ENCODE results near the gene STRN.
"Not testable (repeated sequence)": the region's sequence is repeated elsewhere in the genome, so short reads cannot be mapped to it uniquely, and the experiment has no call there.

The STRN gene

GRCh38 chr2:36834731-36835524 lies 131.4 kb downstream of the STRN start:
- DNase-seq: peak in 3 of 6 experiments; percentile 1 to 25 (median 12)

GRCh38 chr2:36834203-36834602 lies 132.1 kb downstream of the STRN start:
- DNase-seq: no peak

GRCh38 chr2:36831185-36831584 lies 135.2 kb downstream of the STRN start:
- DNase-seq: no peak

- not testable (repeated sequence) for DNase-seq
Measured at GRCh38 chr2:36824683-36825082, 141.7 kb downstream of the STRN start.

GRCh38 chr2:36824273-36824672 lies 142.1 kb downstream of the STRN start:
- DNase-seq: no peak

GRCh38 chr2:36823862-36824261 lies 142.5 kb downstream of the STRN start:
- no peak for DNase-seq

- DNase-seq: no peak
Measured at GRCh38 chr2:36820942-36821605, 145.3 kb downstream of the STRN start.

- no peak for DNase-seq
Measured at GRCh38 chr2:36819095-36819711, 147.1 kb downstream of the STRN start.

- no peak for DNase-seq
Measured at GRCh38 chr2:36818542-36818941, 147.8 kb downstream of the STRN start.

GRCh38 chr2:36812196-36812595 lies 154.1 kb downstream of the STRN start:
- no peak for DNase-seq

- no peak for DNase-seq
Measured at GRCh38 chr2:36811071-36811470, 155.3 kb downstream of the STRN start.

- DNase-seq: no peak
Measured at GRCh38 chr2:36809069-36809445, 157.3 kb downstream of the STRN start.

GRCh38 chr2:36808386-36809068 lies 157.8 kb downstream of the STRN start:
- DNase-seq: no peak

GRCh38 chr2:36807223-36807886 lies 159.0 kb downstream of the STRN start:
- DNase-seq: no peak

GRCh38 chr2:36805635-36806224 lies 160.6 kb downstream of the STRN start:
- DNase-seq: no peak

GRCh38 chr2:36802952-36803351 lies 163.4 kb downstream of the STRN start:
- no peak for DNase-seq

- no peak for DNase-seq
Measured at GRCh38 chr2:36801088-36801487, 165.2 kb downstream of the STRN start.

GRCh38 chr2:36800381-36800780 lies 166.0 kb downstream of the STRN start:
- DNase-seq: no peak

- no peak for DNase-seq
Measured at GRCh38 chr2:36798724-36799123, 167.6 kb downstream of the STRN start.

- DNase-seq: no peak
Measured at GRCh38 chr2:36797324-36798070, 168.8 kb downstream of the STRN start.

All from stimulated activated naive CD4-positive, alpha-beta T cell (primary cell).